Measurements from ENCODE around the gene AJM1. TPM values are rescaled to one million over a fixed set of nuclear protein-coding genes. Genes with fewer than 3 reads are reported as not detected.
"Not testable (repeated sequence)": the region's sequence is repeated elsewhere in the genome, so short reads cannot be mapped to it uniquely, and the experiment has no call there.

Gene AJM1
- total and polyA plus RNA-seq, 7 donors: 1.3 to 4.9 (median 2.0) TPM

DNA sequence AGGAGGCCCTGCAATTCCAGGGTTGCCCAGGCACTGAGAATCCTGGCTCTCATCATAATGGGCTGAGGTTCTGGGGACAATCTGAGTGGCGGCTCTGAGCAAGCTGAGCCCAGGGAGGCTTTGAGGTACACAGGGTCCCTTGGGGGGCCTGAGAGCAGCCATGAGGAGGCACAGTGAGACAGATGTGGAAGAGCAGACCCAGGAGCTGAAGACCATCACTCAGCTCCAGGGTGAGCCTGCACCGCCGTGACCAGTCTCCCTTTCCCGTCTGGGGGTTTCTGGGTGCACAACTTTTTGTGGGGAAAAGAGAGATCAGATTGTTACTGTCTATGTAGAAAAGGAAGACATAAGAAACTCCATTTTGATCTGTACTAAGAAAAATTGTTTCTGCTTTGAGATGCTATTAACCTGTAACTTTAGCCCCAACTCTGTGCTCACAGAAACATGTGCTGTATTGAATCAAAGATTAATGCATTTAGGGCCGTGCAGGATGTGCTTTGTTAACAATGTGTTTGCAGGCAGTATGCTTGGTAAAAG is 46.0 kb upstream of the AJM1 start, which contains the start of gene CCDC183:
TSS of gene CCDC183 (plus strand) at position 101 of the 537 bp plus-strand sequence. CDS start at position 161, 60 bp downstream.
- ATAC-seq (no peak), DNase-seq (no peak)
- intact Hi-C loops (cut with DNase I): no loop called here
- Histone ChIP-seq H3K4me3 (no peak within 1 kb of the TSS), H3K27me3 (ENCODE audit: insufficient read depth in 3 of 3, low read length in 2 of 3) (peaks cover 0 to 42% (median 7%) of the 10 kb centered on the region in 3 donors), H3K27ac (no peak within 1 kb of the TSS), H3K4me1 (peaks cover 18% of the 10 kb centered on the region), H3K9me3 (no peaks in the 10 kb centered on the region), H3K36me3 (ENCODE audit: insufficient read depth in 1 of 2, low read depth in 1 of 2) (peaks cover 0 to 11% of the 10 kb centered on the region in 2 donors)
- no peak for TF ChIP-seq CTCF (IDR thresholded peaks at IDR 0.05)
- 38 to 52% (median 43%) methylated on average over 5 of the region's 5 CpGs for WGBS, 3 donors

DNA sequence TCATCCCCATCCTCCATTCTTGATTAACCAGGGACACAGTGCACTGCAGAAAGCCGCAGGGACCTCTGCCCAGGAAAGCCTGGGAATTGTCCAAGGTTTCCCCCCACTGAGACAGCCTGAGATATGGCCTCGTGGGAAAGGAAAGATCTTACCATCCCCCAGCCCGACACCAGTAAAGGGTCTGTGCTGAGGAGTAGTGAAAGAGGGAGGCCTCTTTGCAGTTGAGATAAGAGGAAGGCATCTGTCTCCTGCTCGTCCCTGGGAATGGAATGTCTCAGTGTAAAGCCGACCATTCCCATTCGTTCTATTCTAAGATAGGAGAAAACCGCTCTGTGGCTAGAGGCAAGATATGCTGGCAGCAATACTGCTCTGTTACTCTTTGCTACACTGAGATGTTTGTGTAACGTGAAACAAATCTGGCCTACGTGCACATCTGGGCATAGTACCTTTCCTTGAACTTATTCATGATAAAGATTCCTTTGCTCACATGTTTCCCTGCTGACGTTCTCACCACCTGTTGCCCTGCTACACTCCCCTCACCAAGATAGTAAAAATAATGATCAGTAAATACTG is 45.4 kb upstream of the AJM1 start:
- H3K4me3 ChIP-seq; H3K9me3 ChIP-seq; ATAC-seq; intact Hi-C loops (cut with DNase I); H3K27ac ChIP-seq; DNase-seq: not testable (repeated sequence)
- WGBS, 3 donors: 11 to 14% (median 12%) methylated on average over 10 of the region's 10 CpGs
- peaks cover 0 to 47% (median 7%) of the 10 kb centered on the region in 3 donors for H3K27me3 ChIP-seq (ENCODE audit: insufficient read depth in 3 of 3, low read length in 2 of 3)
- H3K36me3 ChIP-seq (ENCODE audit: insufficient read depth in 1 of 2, low read depth in 1 of 2): peaks cover 0 to 11% of the 10 kb centered on the region in 2 donors
- peaks cover 18% of the 10 kb centered on the region for H3K4me1 ChIP-seq

- WGBS, 3 donors: 65 to 70% (median 69%) methylated on average over 6 of the region's 6 CpGs
- TF ChIP-seq CTCF (IDR thresholded peaks at IDR 0.05): no peak
- ATAC-seq (peak in 1 of 4 donors; percentile 11), DNase-seq (no peak)
- Histone ChIP-seq H3K4me1 (peaks cover 9% of the 10 kb centered on the region), H3K4me3 (no peak overlapping the region), H3K27ac (no peak overlapping the region), H3K36me3 (ENCODE audit: insufficient read depth in 1 of 2, low read depth in 1 of 2) (peaks cover 0 to 4% of the 10 kb centered on the region in 2 donors), H3K9me3 (no peaks in the 10 kb centered on the region), H3K27me3 (ENCODE audit: insufficient read depth in 3 of 3, low read length in 2 of 3) (peaks cover 0 to 48% (median 7%) of the 10 kb centered on the region in 3 donors)
- intact Hi-C loops (cut with DNase I): no loop called here
These were observed 43.6 kb upstream of the AJM1 start for GRCh38 chr9:136798708-136799078.

DNA sequence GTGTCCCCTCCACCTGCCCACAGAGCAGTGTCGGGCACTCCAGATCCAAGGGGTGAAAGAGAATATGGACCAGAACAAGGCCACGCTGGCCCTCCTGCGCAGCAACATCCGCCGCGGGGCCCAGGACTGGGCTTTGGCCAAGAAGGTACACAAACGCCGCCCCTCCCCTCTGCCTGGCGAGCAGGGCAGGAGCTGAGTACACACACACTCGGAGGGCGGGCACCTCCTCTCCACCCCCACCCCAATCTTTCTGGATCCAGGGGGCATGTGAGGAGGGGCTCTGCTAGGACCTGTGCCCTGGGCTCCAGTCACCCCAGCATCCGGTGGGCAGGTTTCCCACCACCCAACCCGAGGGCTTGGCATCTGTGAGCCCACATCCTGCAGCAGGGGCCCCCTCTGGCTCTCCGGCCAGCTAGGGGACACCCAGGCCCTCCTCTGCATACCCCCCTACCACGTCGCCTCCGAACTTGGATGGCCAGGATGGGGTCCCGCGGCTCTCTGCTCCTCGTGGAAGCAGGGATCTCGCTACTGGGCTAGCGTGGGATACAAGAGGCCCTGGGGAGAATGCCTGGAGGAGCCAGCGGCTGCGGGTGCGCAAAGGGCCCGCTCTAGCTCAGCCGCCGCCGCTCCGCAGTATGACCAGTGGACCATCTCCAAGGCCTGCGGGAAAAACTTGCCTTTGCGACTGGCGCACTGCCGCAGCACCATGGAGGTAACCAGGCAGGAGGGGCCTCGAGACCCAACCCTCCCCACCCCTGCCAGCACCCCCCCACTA is 43.0 kb upstream of the AJM1 start:
- intact Hi-C loops (cut with DNase I): no loop called here
- Histone ChIP-seq H3K9me3 (no peaks in the 10 kb centered on the region), H3K4me1 (peaks cover 9% of the 10 kb centered on the region), H3K27ac (no peak overlapping the region), H3K27me3 (ENCODE audit: insufficient read depth in 3 of 3, low read length in 2 of 3) (peaks cover 0 to 48% (median 7%) of the 10 kb centered on the region in 3 donors), H3K36me3 (ENCODE audit: insufficient read depth in 1 of 2, low read depth in 1 of 2) (peaks cover 0 to 3% of the 10 kb centered on the region in 2 donors), H3K4me3 (peak overlapping the region; percentile 49)
- no peak for DNase-seq
- peak; percentile 2 to 19 (median 4) for ATAC-seq
- 21 to 28% (median 25%) methylated on average over 28 to 35 of the region's 35 CpGs for WGBS, 3 donors
- no peak for TF ChIP-seq CTCF (IDR thresholded peaks at IDR 0.05)
